Panc1 (cell line): ENCODE data around the gene UBE2E1.

ENCODE experiments used
- CTCF ChIP-seq: fragments of 450-650 bp; IDR thresholded peaks from 2 replicates; pipeline ENCODE4 v1.5.1; 2017; ENCODE audit warnings: mild to moderate bottlenecking
- TCF7L2 ChIP-seq: IDR thresholded peaks from 2 replicates; pipeline ENCODE4 v1.6.1; 2011; ENCODE audit warnings: mild to moderate bottlenecking, low read depth, low read length, inconsistent platforms

DNA sequence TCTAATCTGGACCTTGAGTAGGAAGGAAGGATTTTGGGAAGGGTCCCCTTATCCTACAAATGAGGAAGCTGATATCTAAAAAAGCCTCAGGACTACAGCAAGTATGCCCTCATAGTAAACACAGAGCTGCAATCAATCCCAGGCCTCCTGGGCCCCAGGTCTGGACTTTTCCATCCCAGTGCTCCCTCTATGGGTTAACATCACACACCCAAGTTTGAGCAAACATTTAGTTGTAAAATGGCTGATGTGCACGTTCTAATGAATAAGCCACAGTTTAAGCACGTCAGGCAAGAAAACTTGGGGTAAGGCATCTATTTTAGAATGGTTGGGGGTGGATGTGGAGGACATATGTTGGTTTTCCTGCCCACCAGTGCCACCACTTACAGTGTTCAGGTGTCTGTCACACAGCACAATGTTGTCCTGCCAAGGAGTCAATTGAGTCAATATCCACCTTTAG is 44.3 kb upstream of the UBE2E1 start:
- TF ChIP-seq CTCF (peak; percentile 44), TCF7L2 (no peak)
